HEK293T (cell line): ENCODE results near the gene YWHAB.
A peak's percentile ranks its signal among the peaks of the same experiment; 100 is the strongest.

ENCODE experiments used
- CTCF ChIA-PET: fragments of 350-600 bp; formaldehyde crosslinking; extraction: SDS; loops from one replicate; lab custom pipeline; 2021; ENCODE audit warnings: antibody characterized with exemption, inconsistent platforms; lab: Yijun Ruan, JAX
- POLR2A ChIA-PET: fragments of 350-600 bp; formaldehyde crosslinking; extraction: SDS; loops from one replicate; lab custom pipeline; 2020; ENCODE audit warnings: antibody characterized with exemption, inconsistent platforms; lab: Yijun Ruan, JAX
- DNase-seq: peaks from one replicate; pipeline ENCODE4 v3.0.0; 2012; ENCODE audit warnings: mixed read lengths; ENCODE audit errors: extremely low spot score
- ARNT ChIP-seq: fragments of 450-650 bp; IDR thresholded peaks from 2 replicates; pipeline ENCODE4 v1.6.1; 2017; ENCODE audit warnings: mild to moderate bottlenecking
- BHLHE40 ChIP-seq: fragments of 450-650 bp; IDR thresholded peaks from 2 replicates; pipeline ENCODE4 v1.6.1; 2016; ENCODE audit warnings: mild to moderate bottlenecking, moderate library complexity, borderline replicate concordance
- CTBP1 ChIP-seq: fragments of 450-650 bp; IDR thresholded peaks from 2 replicates; pipeline ENCODE4 v1.6.1; 2016; ENCODE audit warnings: borderline replicate concordance
- ELF4 ChIP-seq: fragments of 450-650 bp; IDR thresholded peaks from 2 replicates; pipeline ENCODE4 v1.6.1; 2017; ENCODE audit warnings: antibody characterized with exemption
- FOXA1 ChIP-seq: fragments of 450-650 bp; IDR thresholded peaks from 2 replicates; pipeline ENCODE4 v1.6.1; 2016; ENCODE audit warnings: mild to moderate bottlenecking
- FOXK2 ChIP-seq: fragments of 450-650 bp; IDR thresholded peaks from 2 replicates; pipeline ENCODE4 v1.6.1; 2016; ENCODE audit warnings: mild to moderate bottlenecking
- FOXM1 ChIP-seq: fragments of 450-650 bp; IDR thresholded peaks from 2 replicates; pipeline ENCODE4 v1.6.1; 2017; ENCODE audit warnings: mild to moderate bottlenecking, borderline replicate concordance
- HDGF ChIP-seq: fragments of 450-650 bp; IDR thresholded peaks from 2 replicates; pipeline ENCODE4 v1.6.1; 2017; ENCODE audit warnings: antibody characterized with exemption, borderline replicate concordance
- L3MBTL2 ChIP-seq: fragments of 450-650 bp; conservative IDR thresholded peaks from 2 replicates; pipeline ENCODE4 v1.6.1; 2016; ENCODE audit warnings: mild to moderate bottlenecking
- LEF1 ChIP-seq: fragments of 450-650 bp; IDR thresholded peaks from 2 replicates; pipeline ENCODE4 v1.6.1; 2017; ENCODE audit warnings: mild to moderate bottlenecking, borderline replicate concordance
- NFRKB ChIP-seq: fragments of 450-650 bp; IDR thresholded peaks from 2 replicates; pipeline ENCODE4 v1.6.1; 2016; ENCODE audit warnings: mild to moderate bottlenecking, moderate library complexity
- PKNOX1 ChIP-seq: fragments of 450-650 bp; IDR thresholded peaks from 2 replicates; pipeline ENCODE4 v1.6.1; 2016
- SP1 ChIP-seq: fragments of 450-650 bp; IDR thresholded peaks from 2 replicates; pipeline ENCODE4 v1.6.1; 2017
- SUZ12 ChIP-seq: fragments of 450-650 bp; IDR thresholded peaks from 2 replicates; pipeline ENCODE4 v1.6.1; 2016; ENCODE audit warnings: mild to moderate bottlenecking
- TARDBP ChIP-seq: fragments of 450-650 bp; IDR thresholded peaks from 2 replicates; pipeline ENCODE4 v1.6.1; 2016
- ZNF384 ChIP-seq: fragments of 450-650 bp; IDR thresholded peaks from 2 replicates; pipeline ENCODE4 v1.6.1; 2016

The YWHAB gene

GRCh38 chr20:44851545-44851944, 34.0 kb upstream of the YWHAB start:
- ChIA-PET POLR2A (no interaction called here), CTCF (no interaction called here)
- TF ChIP-seq SP1 (no peak), CTBP1 (no peak), LEF1 (no peak), BHLHE40 (no peak), NFRKB (no peak), ZNF384 (no peak), ARNT (no peak), ELF4 (no peak), SUZ12 (no peak), HDGF (no peak)
- no peak for DNase-seq

- no peak for TF ChIP-seq FOXM1
- TF ChIP-seq PKNOX1: no peak
- no peak for TF ChIP-seq L3MBTL2
- no peak for TF ChIP-seq LEF1
- no peak for TF ChIP-seq SP1
- TF ChIP-seq ARNT: no peak
- no peak for TF ChIP-seq NFRKB
- no peak for TF ChIP-seq FOXA1
- no peak for TF ChIP-seq SUZ12
- no peak for TF ChIP-seq TARDBP
- no peak for TF ChIP-seq HDGF
- POLR2A ChIA-PET: no interaction called here
- CTCF ChIA-PET: no interaction called here
- DNase-seq: no peak
Observed at GRCh38 chr20:44856442-44856841, 29.1 kb upstream of the YWHAB start.

GRCh38 chr20:44856856-44857448, 28.6 kb upstream of the YWHAB start:
- DNase-seq: no peak
- CTCF ChIA-PET: no interaction called here
- POLR2A ChIA-PET: no interaction called here
- no peak for TF ChIP-seq ARNT
- no peak for TF ChIP-seq CTBP1
- no peak for TF ChIP-seq TARDBP
- TF ChIP-seq L3MBTL2: no peak
- no peak for TF ChIP-seq PKNOX1
- TF ChIP-seq SP1: no peak
- TF ChIP-seq BHLHE40: no peak
- TF ChIP-seq LEF1: no peak
- TF ChIP-seq FOXA1: no peak
- no peak for TF ChIP-seq SUZ12
- TF ChIP-seq ZNF384: no peak
- TF ChIP-seq HDGF: no peak
- TF ChIP-seq ELF4: no peak
- no peak for TF ChIP-seq FOXM1
- no peak for TF ChIP-seq NFRKB
- no peak for TF ChIP-seq FOXK2

- ChIA-PET POLR2A (no interaction called here), CTCF (no interaction called here)
- no peak for DNase-seq
- TF ChIP-seq PKNOX1 (peak; percentile 67), LEF1 (no peak)
Observed at GRCh38 chr20:44858606-44859360, 26.7 kb upstream of the YWHAB start.

- ChIA-PET POLR2A (no interaction called here), CTCF (interaction anchor here (0.6 kb wide), 1 partner anchor 11 kb away, joined by 7 read pairs; no protein-coding TSS in a partner anchor)
- no peak for DNase-seq
- TF ChIP-seq FOXA1: no peak
- no peak for TF ChIP-seq CTBP1
- no peak for TF ChIP-seq FOXK2
- TF ChIP-seq ELF4: no peak
- TF ChIP-seq FOXM1: no peak
- TF ChIP-seq SP1: no peak
- TF ChIP-seq BHLHE40: no peak
- no peak for TF ChIP-seq ZNF384
- no peak for TF ChIP-seq TARDBP
- no peak for TF ChIP-seq PKNOX1
Observed at GRCh38 chr20:44861531-44862006, 23.9 kb upstream of the YWHAB start.
